ENCODE measurements around the gene ADGRG3. TPM values are rescaled to one million over a fixed set of nuclear protein-coding genes. Genes with fewer than 3 reads are reported as not detected.
A peak's percentile ranks its signal among the peaks of the same experiment; 100 is the strongest.

ADGRG3 gene
- total and polyA plus RNA-seq, 2 of the 13 experiments (the other 11 are each of a cell fraction or from before 2014, with no cell fraction given), result 2.7 to 11.8 TPM

GRCh38 chr16:57620335-57621231 lies 47.5 kb upstream of the ADGRG3 start:
- ChIA-PET POLR2A (interaction anchor here (1.0 to 8.7 kb wide), 4 partner anchors 8 to 20 kb away, joined by 3 to 127 read pairs (median 48); partner anchors contain the start of gene ADGRG1), CTCF (ENCODE audit: low intra/inter-chr PET ratio, low total read pairs) (interaction anchor here (4.1 kb wide), 1 partner anchor 28 kb away, joined by 21 read pairs; no protein-coding TSS in a partner anchor)
- intact Hi-C loops (cut with micrococcal nuclease; ENCODE audit: unreplicated experiment) (no loop called here), in situ Hi-C loops (cut with HindIII; ENCODE audit: extremely low pct_ligation_motif_present, low pct_unique_long_range_greater_than_20kb) (no loop called here)
- peak overlapping the region; percentile 50 for H3K9ac ChIP-seq (ENCODE audit: insufficient read depth, low read depth, low read length)
- no peaks in the 10 kb centered on the region for H3K9me3 ChIP-seq (ENCODE audit: low read length)
- peak overlapping the region; percentile 88 for H3K4me2 ChIP-seq (ENCODE audit: low read depth, low read length)
- ATAC-seq (peak; percentile 38), FAIRE-seq (no peak), DNase-seq (ENCODE audit: low spot score) (no peak)
- WGBS (ENCODE audit: low lambda C conversion rate), result 7% methylated on average over 18 of the region's 27 CpGs
- no peaks in the 10 kb centered on the region for H3K79me2 ChIP-seq (ENCODE audit: insufficient read depth, low read length)
- H3K27me3 ChIP-seq (ENCODE audit: control insufficient read depth in 1 of 2, insufficient read depth in 2 of 2, low read length in 2 of 2), result no peaks in the 10 kb centered on the region; a peak in 2 of 5 replicates
- H4K20me1 ChIP-seq (ENCODE audit: insufficient read depth, low read length), result no peaks in the 10 kb centered on the region
- no TSS peak for BruUV-seq (replicated peaks)
- H3K4me1 ChIP-seq (ENCODE audit: insufficient read depth, low read length), result peaks cover 89% of the 10 kb centered on the region
- no peak overlapping the region for H3K27ac ChIP-seq (ENCODE audit: extremely low read length, insufficient read depth, low read length)
- peak overlapping the region; percentile 60 to 78 (median 64) for H3K4me3 ChIP-seq (replicated peaks in 1 of 3; ENCODE audit: insufficient read depth in 1 of 3, low read depth in 2 of 3, low read length in 3 of 3)
- peak overlapping the region; percentile 11 for H2AFZ ChIP-seq (ENCODE audit: low read length)
- no peaks in the 10 kb centered on the region for H3K36me3 ChIP-seq (replicated peaks in 1 of 2; ENCODE audit: control insufficient read depth in 1 of 2, insufficient read depth in 2 of 2, low read length in 2 of 2)
- TF ChIP-seq NCOA1 (CRISPR knock-in tag; IDR thresholded peaks at IDR 0.05) (no peak), ZNF547 (CRISPR knock-in tag; IDR thresholded peaks at IDR 0.05) (0 out of 2 replicates have a peak, but pooled peaks have one; percentile 8), ERF (CRISPR knock-in tag; IDR thresholded peaks at IDR 0.05) (no peak; the same call in 1 of the 2 replicates), PLRG1 (conservative IDR thresholded peaks at IDR 0.05) (no peak), ZNF546 (CRISPR knock-in tag; conservative IDR thresholded peaks at IDR 0.05) (no peak), TEAD2 (CRISPR knock-in tag; IDR thresholded peaks at IDR 0.05) (no peak), ZNF776 (CRISPR knock-in tag; IDR thresholded peaks at IDR 0.05) (0 out of 2 replicates have a peak, but pooled peaks have one; percentile 21), ZNF777 (CRISPR knock-in tag; IDR thresholded peaks at IDR 0.05) (peak; percentile 43; the same call in 1 of the 2 replicates), MXD1 (CRISPR knock-in tag; IDR thresholded peaks at IDR 0.05) (peak; percentile 23), HNRNPL (IDR thresholded peaks at IDR 0.05; ENCODE audit: low read depth, low read length) (peak; percentile 72; the same call in 1 of the 2 replicates), ARNT (IDR thresholded peaks at IDR 0.05) (no peak), BATF2 (CRISPR knock-in tag; IDR thresholded peaks at IDR 0.05) (no peak), BCL3 (CRISPR knock-in tag; IDR thresholded peaks at IDR 0.05) (no peak), IRF9 (CRISPR knock-in tag; IDR thresholded peaks at IDR 0.05; ENCODE audit: borderline replicate concordance) (0 out of 2 replicates have a peak, but pooled peaks have one; percentile 38), ZNF234 (CRISPR knock-in tag; conservative IDR thresholded peaks at IDR 0.05) (no peak), NR2F2 (IDR thresholded peaks at IDR 0.05; ENCODE audit: borderline replicate concordance, low read depth) (no peak), EEA1 (CRISPR knock-in tag; IDR thresholded peaks at IDR 0.05; ENCODE audit: borderline replicate concordance) (peak; percentile 78; the same call in 1 of the 2 replicates), ATF7-NPFF (CRISPR knock-in tag; IDR thresholded peaks at IDR 0.05; ENCODE audit: low read depth) (0 out of 2 replicates have a peak, but pooled peaks have one; percentile 46)

All from HepG2 (cell line).